Trophoblast cell (in vitro differentiated cells and primary cell): ENCODE measurements around the gene TPBG.

Source experiments
- DNase-seq, 2 donors: peaks; one replicate each; pipeline ENCODE4 v3.0.0-alpha.2; 2016
- H2AFZ ChIP-seq: 2 replicates; pipeline ENCODE4 v1.6.1; 2013; ENCODE audit warnings: low read length, moderate library complexity, mild to moderate bottlenecking; ENCODE audit not compliant: insufficient read depth, poor library complexity
- H2AK5ac ChIP-seq: 2 replicates; pipeline ENCODE4 v1.6.1; 2013; ENCODE audit warnings: mild to moderate bottlenecking, low read length
- H2BK120ac ChIP-seq: 2 replicates; pipeline ENCODE4 v1.6.1; 2013; ENCODE audit warnings: low read length, mild to moderate bottlenecking, moderate library complexity; ENCODE audit not compliant: insufficient read depth, poor library complexity
- H2BK12ac ChIP-seq: 2 replicates; pipeline ENCODE4 v1.6.1; 2013; ENCODE audit warnings: mild to moderate bottlenecking, low read length, moderate library complexity
- H2BK5ac ChIP-seq: 2 replicates; pipeline ENCODE4 v1.6.1; 2013; ENCODE audit warnings: low read length, low read depth, moderate library complexity, mild to moderate bottlenecking; ENCODE audit not compliant: poor library complexity
- H3K14ac ChIP-seq: 2 replicates; pipeline ENCODE4 v1.6.1; 2013; ENCODE audit warnings: mild to moderate bottlenecking, low read length
- H3K18ac ChIP-seq: 2 replicates; pipeline ENCODE4 v1.6.1; 2013; ENCODE audit warnings: mild to moderate bottlenecking, low read length
- H3K23ac ChIP-seq: 2 replicates; pipeline ENCODE4 v1.6.1; 2013; ENCODE audit warnings: low read length
- H3K27ac ChIP-seq: 2 replicates; pipeline ENCODE4 v1.5.1; 2013; ENCODE audit warnings: low read depth, mild to moderate bottlenecking, inconsistent platforms, low read length, moderate library complexity
- H3K27me3 ChIP-seq: 2 replicates; pipeline ENCODE4 v1.6.1; 2013; ENCODE audit warnings: inconsistent platforms, mild to moderate bottlenecking, low read length, moderate library complexity; ENCODE audit not compliant: insufficient read depth
- H3K36me3 ChIP-seq, 2 experiments: 1 replicate in 1 of 2; 2 replicates in 1 of 2; pipeline ENCODE4 v1.6.1; 2013; ENCODE audit warnings: low read length in 2 of 2, mild to moderate bottlenecking in 2 of 2, moderate library complexity in 1 of 2; ENCODE audit not compliant: insufficient read depth in 2 of 2, control insufficient read depth in 1 of 2
- H3K4ac ChIP-seq: 2 replicates; pipeline ENCODE4 v1.6.1; 2013; ENCODE audit warnings: low read depth, mild to moderate bottlenecking, low read length, moderate library complexity
- H3K4me1 ChIP-seq, 2 experiments: 1 replicate in 1 of 2; 2 replicates in 1 of 2; pipeline ENCODE4 v1.6.1; 2013; ENCODE audit warnings: low read length in 2 of 2, mild to moderate bottlenecking in 2 of 2, moderate library complexity in 1 of 2; ENCODE audit not compliant: insufficient read depth in 2 of 2, control insufficient read depth in 1 of 2
- H3K4me2 ChIP-seq: 2 replicates; pipeline ENCODE4 v1.6.1; 2013; ENCODE audit warnings: inconsistent platforms, mild to moderate bottlenecking, low read length, moderate library complexity
- H3K4me3 ChIP-seq: 2 replicates; pipeline ENCODE4 v1.5.1; 2013; ENCODE audit warnings: mild to moderate bottlenecking, low read depth, low read length, inconsistent platforms
- H3K79me1 ChIP-seq: one replicate; pipeline ENCODE4 v1.6.1; 2013; ENCODE audit warnings: low read length
- H3K79me2 ChIP-seq: 2 replicates; pipeline ENCODE4 v1.6.1; 2013; ENCODE audit warnings: low read length, mild to moderate bottlenecking; ENCODE audit not compliant: control insufficient read depth, insufficient read depth, poor library complexity
- H3K9ac ChIP-seq: 2 replicates; pipeline ENCODE4 v1.6.1; 2013; ENCODE audit warnings: mild to moderate bottlenecking, low read length
- H3K9me3 ChIP-seq: 2 replicates; pipeline ENCODE4 v1.6.1; 2013; ENCODE audit warnings: low read depth, mild to moderate bottlenecking, control low read depth, inconsistent platforms, low read length; ENCODE audit not compliant: insufficient read depth
- H4K12ac ChIP-seq: 2 replicates; pipeline ENCODE4 v1.6.1; 2013; ENCODE audit warnings: low read depth, mild to moderate bottlenecking, low read length, moderate library complexity
- H4K8ac ChIP-seq: 2 replicates; pipeline ENCODE4 v1.6.1; 2013; ENCODE audit warnings: low read depth, mild to moderate bottlenecking, low read length, moderate library complexity
- H4K91ac ChIP-seq: one replicate; pipeline ENCODE4 v1.6.1; 2013; ENCODE audit warnings: low read depth, mild to moderate bottlenecking, low read length, moderate library complexity
- WGBS: extraction: QIAGEN DNeasy Blood & Tissue Kit; methylation state at CpG from one replicate; pipeline ENCODE4 v1.1.7; 2013; ENCODE audit warnings: missing lambda C conversion rate; ENCODE audit not compliant: insufficient read length, insufficient coverage; ENCODE audit errors: extremely low coverage; 5-methylcytosine and 5-hydroxymethylcytosine counted together

Gene TPBG

GRCh38 chr6:82362878-82363427 is 664 bp upstream of the TPBG start:
- H2BK5ac ChIP-seq, result no peak overlapping the region
- no peak overlapping the region for H3K14ac ChIP-seq
- peak in 1 of 2 donors; percentile 3 for DNase-seq
- H3K23ac ChIP-seq, result no peak overlapping the region
- no CpG with 5 or more reads among the region's 13 CpGs for WGBS
- H4K91ac ChIP-seq, result no peak overlapping the region
- no peak overlapping the region for H3K18ac ChIP-seq
- no peak overlapping the region for H3K4ac ChIP-seq
- H3K79me2 ChIP-seq, result peaks cover 10% of the 10 kb centered on the region
- H2BK12ac ChIP-seq, result no peak overlapping the region
- H2BK120ac ChIP-seq, result no peak overlapping the region
- peak overlapping the region; percentile 78 for H3K4me3 ChIP-seq
- peak overlapping the region; percentile 92 for H4K8ac ChIP-seq
- no peaks in the 10 kb centered on the region for H3K27me3 ChIP-seq
- no peak overlapping the region for H3K27ac ChIP-seq
- H4K12ac ChIP-seq, result no peak overlapping the region
- H3K9ac ChIP-seq, result no peak overlapping the region
- peaks cover 18% of the 10 kb centered on the region for H3K79me1 ChIP-seq
- H3K4me2 ChIP-seq, result peak overlapping the region; percentile 78
- H3K36me3 ChIP-seq, result peaks cover 3% of the 10 kb centered on the region in 2 experiments
- no peak overlapping the region for H2AK5ac ChIP-seq
- H2AFZ ChIP-seq, result peak overlapping the region; percentile 78
- H3K9me3 ChIP-seq, result peaks cover 2% of the 10 kb centered on the region
- peaks cover 3 to 9% of the 10 kb centered on the region in 2 experiments for H3K4me1 ChIP-seq

DNA sequence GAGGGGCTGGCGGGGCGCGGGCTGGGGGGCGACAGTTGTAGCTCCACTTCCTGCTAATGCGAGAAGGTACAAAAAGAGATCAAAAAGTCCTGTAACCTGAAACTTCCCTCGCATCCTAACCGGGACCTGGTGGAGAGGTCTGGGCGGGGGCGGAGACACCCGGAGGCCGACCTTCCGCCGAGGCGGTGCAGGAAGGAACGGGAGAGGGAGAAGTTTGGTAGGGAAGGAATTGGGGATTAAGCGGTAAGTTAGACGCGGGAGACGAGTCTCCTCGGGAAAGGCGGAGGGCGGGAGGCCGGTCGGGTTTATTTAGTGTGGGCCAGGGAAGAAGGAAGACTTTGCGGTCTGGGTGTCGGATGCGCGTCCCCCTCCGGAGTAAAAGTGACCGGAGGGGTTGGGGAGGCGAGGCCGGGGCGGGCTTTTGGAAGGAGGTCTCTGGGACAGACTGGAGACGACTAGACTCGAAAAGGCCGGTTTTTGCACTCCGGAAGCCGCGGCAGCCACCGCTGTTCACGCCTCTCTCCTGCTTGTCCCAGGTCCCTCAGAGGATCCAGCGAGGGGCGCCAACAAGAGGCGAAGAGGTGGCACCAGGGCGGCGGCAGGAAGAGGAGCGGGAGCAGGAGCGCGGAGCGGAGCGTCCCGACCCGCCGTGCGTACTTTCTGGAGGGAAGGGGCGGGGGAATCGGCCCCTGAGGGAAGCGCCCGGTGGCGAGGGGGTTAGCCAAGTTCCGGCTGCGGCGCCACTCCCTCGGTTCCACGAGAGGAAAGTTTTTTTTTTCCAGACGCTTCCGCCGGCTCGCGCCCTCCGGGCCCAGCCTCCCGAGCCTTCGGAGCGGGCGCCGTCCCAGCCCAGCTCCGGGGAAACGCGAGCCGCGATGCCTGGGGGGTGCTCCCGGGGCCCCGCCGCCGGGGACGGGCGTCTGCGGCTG is 734 bp downstream of the TPBG start:
- Histone ChIP-seq H3K79me2 (peaks cover 10% of the 10 kb centered on the region), H3K9me3 (peaks cover 2% of the 10 kb centered on the region), H3K18ac (peak overlapping the region; percentile 93), H3K23ac (no peak overlapping the region), H4K12ac (peak overlapping the region; percentile 79), H4K8ac (peak overlapping the region; percentile 92), H2AK5ac (no peak overlapping the region), H3K27ac (peak overlapping the region; percentile 90), H3K4me3 (peak overlapping the region; percentile 78), H2BK120ac (peak overlapping the region; percentile 85), H3K27me3 (no peaks in the 10 kb centered on the region), H3K4me1 (peaks cover 3 to 9% of the 10 kb centered on the region in 2 experiments), H2BK5ac (peak overlapping the region; percentile 61), H2BK12ac (peak overlapping the region; percentile 34), H3K79me1 (peaks cover 18% of the 10 kb centered on the region), H3K4ac (peak overlapping the region; percentile 60), H2AFZ (peak overlapping the region; percentile 95), H4K91ac (peak overlapping the region; percentile 86), H3K14ac (peak overlapping the region; percentile 92), H3K4me2 (peak overlapping the region; percentile 78), H3K36me3 (peaks cover 3% of the 10 kb centered on the region in 2 experiments), H3K9ac (peak overlapping the region; percentile 84)
- WGBS, result no CpG with 5 or more reads among the region's 88 CpGs
- peak; percentile 51 to 80 for DNase-seq

- peak overlapping the region; percentile 36 for H3K18ac ChIP-seq
- peaks cover 10% of the 10 kb centered on the region for H3K79me2 ChIP-seq
- peak overlapping the region; percentile 78 for H3K4me2 ChIP-seq
- no peak overlapping the region for H2BK12ac ChIP-seq
- H2BK120ac ChIP-seq, result no peak overlapping the region
- H2BK5ac ChIP-seq, result peak overlapping the region; percentile 22
- DNase-seq, result peak; percentile 76 to 77
- peak overlapping the region; percentile 90 for H3K27ac ChIP-seq
- H3K27me3 ChIP-seq, result no peaks in the 10 kb centered on the region
- peaks cover 18% of the 10 kb centered on the region for H3K79me1 ChIP-seq
- no peak overlapping the region for H2AFZ ChIP-seq
- peak overlapping the region; percentile 16 for H4K91ac ChIP-seq
- peak overlapping the region; percentile 3 for H3K4ac ChIP-seq
- peak overlapping the region; percentile 1 for H4K8ac ChIP-seq
- peaks cover 3 to 9% of the 10 kb centered on the region in 2 experiments for H3K4me1 ChIP-seq
- H3K4me3 ChIP-seq, result peak overlapping the region; percentile 78
- peaks cover 3% of the 10 kb centered on the region in 2 experiments for H3K36me3 ChIP-seq
- H3K9me3 ChIP-seq, result peaks cover 2% of the 10 kb centered on the region
- peak overlapping the region; percentile 51 for H3K9ac ChIP-seq
- no peak overlapping the region for H2AK5ac ChIP-seq
- H4K12ac ChIP-seq, result no peak overlapping the region
- H3K14ac ChIP-seq, result peak overlapping the region; percentile 25
- no peak overlapping the region for H3K23ac ChIP-seq
- no CpG with 5 or more reads among the region's 67 CpGs for WGBS
Measured at GRCh38 chr6:82365016-82365795, 1.6 kb downstream of the TPBG start.

DNA sequence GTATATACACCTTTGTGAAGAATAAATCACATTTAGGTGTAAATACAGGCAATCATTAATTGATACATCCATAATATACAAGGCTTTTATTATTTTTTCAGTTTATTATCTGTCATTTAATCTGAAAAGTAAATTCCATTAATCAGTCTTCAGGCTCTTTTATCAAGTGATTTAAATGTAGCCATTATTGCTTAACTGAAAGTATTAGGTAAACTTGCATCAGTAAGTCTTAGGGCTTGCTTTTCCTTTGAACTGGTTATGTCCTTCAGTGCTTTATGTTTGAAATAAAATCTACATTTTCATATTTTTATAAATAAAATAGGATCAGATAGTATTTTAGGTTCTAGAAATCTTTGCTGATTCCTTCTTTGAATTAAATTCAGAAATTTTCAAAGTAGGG is 4.1 kb downstream of the TPBG start:
- no peak overlapping the region for H4K8ac ChIP-seq
- H3K4me1 ChIP-seq, result peaks cover 3 to 9% of the 10 kb centered on the region in 2 experiments
- H3K79me2 ChIP-seq, result peaks cover 10% of the 10 kb centered on the region
- peaks cover 2% of the 10 kb centered on the region for H3K9me3 ChIP-seq
- H3K18ac ChIP-seq, result no peak overlapping the region
- H3K4me2 ChIP-seq, result no peak overlapping the region
- DNase-seq, result no peak
- H4K12ac ChIP-seq, result no peak overlapping the region
- H2BK120ac ChIP-seq, result no peak overlapping the region
- H3K4ac ChIP-seq, result no peak overlapping the region
- no peak overlapping the region for H4K91ac ChIP-seq
- no peak overlapping the region for H3K9ac ChIP-seq
- no peak overlapping the region for H2AK5ac ChIP-seq
- H3K27me3 ChIP-seq, result no peaks in the 10 kb centered on the region
- peaks cover 18% of the 10 kb centered on the region for H3K79me1 ChIP-seq
- no peak overlapping the region for H2AFZ ChIP-seq
- peaks cover 3 to 6% of the 10 kb centered on the region in 2 experiments for H3K36me3 ChIP-seq
- no peak overlapping the region for H3K14ac ChIP-seq
- no peak overlapping the region for H3K27ac ChIP-seq
- H3K23ac ChIP-seq, result no peak overlapping the region
- H3K4me3 ChIP-seq, result no peak overlapping the region
- H2BK5ac ChIP-seq, result no peak overlapping the region
- H2BK12ac ChIP-seq, result no peak overlapping the region
